ENCODE measurements around the gene POMGNT2.

- TF ChIP-seq EZH2 (IDR thresholded peaks at IDR 0.05; ENCODE audit: insufficient read depth, low read length), result no peak
- no peak for TF ChIP-seq CTCF (IDR thresholded peaks at IDR 0.05; ENCODE audit: insufficient read depth, low read depth, low read length)
Measured at GRCh38 chr3:43073116-43073835, 32.6 kb downstream of the POMGNT2 start.

Measured in astrocyte (in vitro differentiated cells and primary cell).